Panc1 (cell line): ENCODE measurements around the gene CAPNS1. TPM values are rescaled to one million over a fixed set of nuclear protein-coding genes. Genes with fewer than 3 reads are reported as not detected.
A peak's percentile ranks its signal among the peaks of the same experiment; 100 is the strongest.

ENCODE experiments used
- ATAC-seq: fragments of 200-7000 bp; cut with Tn5 transposase; 2 replicates; pipeline ENCODE4 v1.9.1; 2020; ENCODE audit warnings: mild to moderate bottlenecking, moderate library complexity
- BruUV-seq: library from RNA; stranded (reverse); fragments of 400-500 nt; replicated peaks from 2 replicates; lab custom pipeline; 2021; lab: Mats Ljungman, UMichigan
- CTCF ChIA-PET: fragments of 300-600 bp; sonication (Branson Sonifier 250); formaldehyde crosslinking; loops from one replicate; lab custom pipeline; 2022; ENCODE audit warnings: antibody characterized with exemption; lab: Charles Lee
- POLR2A ChIA-PET: fragments of 300-600 bp; sonication (Branson Sonifier 250); formaldehyde crosslinking; loops from one replicate; lab custom pipeline; 2022; ENCODE audit warnings: antibody characterized with exemption; lab: Charles Lee
- DNase-seq: peaks from one replicate; pipeline ENCODE4 v3.0.0-alpha.2; 2010; ENCODE audit warnings: low read depth, low spot score
- H3K27ac ChIP-seq: 2 replicates; pipeline ENCODE4 v1.5.1; 2011; ENCODE audit warnings: mild to moderate bottlenecking, low read length, inconsistent platforms
- H3K27me3 ChIP-seq: fragments of 200-500 bp; sonication (Bioruptor generic); 2 replicates; pipeline ENCODE4 v1.6.0; 2014; ENCODE audit warnings: low read length, inconsistent platforms; ENCODE audit not compliant: control insufficient read depth, insufficient read depth
- H3K36me3 ChIP-seq: fragments of 200-500 bp; sonication (Bioruptor generic); 2 replicates; pipeline ENCODE4 v1.5.1; 2014; ENCODE audit warnings: inconsistent platforms, mild to moderate bottlenecking, low read length, moderate library complexity; ENCODE audit not compliant: control insufficient read depth, insufficient read depth
- H3K4me1 ChIP-seq: 2 replicates; pipeline ENCODE4 v1.5.1; 2011; ENCODE audit warnings: inconsistent platforms, mild to moderate bottlenecking, low read length, moderate library complexity; ENCODE audit not compliant: control insufficient read depth, insufficient read depth
- H3K4me3 ChIP-seq, 2 experiments: 2 replicates each; pipeline ENCODE4 v1.5.1; 2011 to 2012; ENCODE audit warnings: low read depth in 2 of 2, low read length in 2 of 2, mild to moderate bottlenecking in 2 of 2, inconsistent platforms in 1 of 2, moderate library complexity in 1 of 2
- H3K9me3 ChIP-seq: fragments of 200-500 bp; sonication (Bioruptor generic); 2 replicates; pipeline ENCODE4 v1.5.1; 2014; ENCODE audit warnings: low read depth, mild to moderate bottlenecking, inconsistent platforms, low read length, moderate library complexity; ENCODE audit not compliant: control insufficient read depth, insufficient read depth
- CTCF ChIP-seq: fragments of 450-650 bp; IDR thresholded peaks from 2 replicates; pipeline ENCODE4 v1.5.1; 2017; ENCODE audit warnings: mild to moderate bottlenecking
- POLR2AphosphoS5 ChIP-seq: IDR thresholded peaks from 2 replicates; pipeline ENCODE4 v1.6.1; 2012; ENCODE audit warnings: mild to moderate bottlenecking, low read depth, low read length, moderate library complexity
- SIN3A ChIP-seq: IDR thresholded peaks from 2 replicates; pipeline ENCODE4 v1.6.1; 2012; ENCODE audit warnings: low read depth, mild to moderate bottlenecking, low read length, moderate library complexity, borderline replicate concordance; ENCODE audit not compliant: insufficient read depth
- TCF7L2 ChIP-seq: IDR thresholded peaks from 2 replicates; pipeline ENCODE4 v1.6.1; 2011; ENCODE audit warnings: mild to moderate bottlenecking, low read depth, low read length, inconsistent platforms
- in situ Hi-C: cut with HindIII; loops from 2 replicates; pipeline ENCODE4 v1.10.0; 2016; ENCODE audit warnings: low sequenced_read_pairs, low pct_unique_long_range_greater_than_20kb
- intact Hi-C: fragments of 100-400 bp; cut with micrococcal nuclease; formaldehyde crosslinking; loops from one replicate; pipeline ENCODE4 v1.10.0; 2022; ENCODE audit not compliant: unreplicated experiment
- total RNA-seq: library from RNA; stranded (reverse); gene quantifications from one replicate; pipeline ENCODE4 v1.2.1, GENCODE V29; 2021; ENCODE audit not compliant: unreplicated experiment
- TF ChIP-seq, protein P1 (sequence below), 2 experiments: IDR thresholded peaks; 2 replicates each; pipeline ENCODE4 v1.6.1; 2011 to 2012; ENCODE audit warnings: low read depth in 2 of 2, control low read depth in 1 of 2, low read length in 1 of 2, mild to moderate bottlenecking in 1 of 2, moderate library complexity in 1 of 2; ENCODE audit not compliant: insufficient read depth in 1 of 2

CAPNS1 gene
- total RNA-seq, 1 experiment from 2014 or later = 1,158 TPM

DNA sequence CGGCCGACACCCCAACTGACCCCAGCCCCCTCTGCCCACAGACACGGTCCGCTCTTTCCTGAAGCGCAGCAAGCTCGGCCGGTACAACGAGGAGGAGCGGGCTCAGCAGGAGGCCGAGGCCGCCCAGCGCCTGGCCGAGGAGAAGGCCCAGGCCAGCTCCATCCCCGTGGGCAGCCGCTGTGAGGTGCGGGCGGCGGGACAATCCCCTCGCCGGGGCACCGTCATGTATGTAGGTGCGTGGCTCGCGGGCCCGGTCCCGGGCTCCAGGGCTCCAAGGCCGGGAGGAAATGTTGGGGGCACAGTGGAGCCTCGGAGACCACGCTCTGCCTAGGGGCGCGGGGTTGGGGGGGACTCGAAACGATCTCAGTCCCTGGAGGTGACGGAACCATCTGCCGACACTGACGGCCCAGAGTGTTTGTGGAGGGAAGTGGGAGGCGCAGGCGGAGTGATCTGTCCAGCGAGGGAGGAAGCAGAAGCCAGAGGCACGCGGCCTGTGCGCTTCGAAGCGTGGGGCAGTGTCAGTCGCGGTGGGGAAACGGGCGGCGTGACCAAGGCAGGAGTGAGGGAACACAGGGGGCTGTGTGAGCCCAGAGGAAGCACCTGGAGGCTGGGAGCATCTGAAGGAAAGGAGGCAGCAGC is 18.3 kb upstream of the CAPNS1 start:
- H3K9me3 ChIP-seq = no peaks in the 10 kb centered on the region
- no TSS peak for BruUV-seq
- intact Hi-C loops = no loop called here
- DNase-seq (no peak), ATAC-seq (no peak)
- CTCF ChIA-PET = no interaction called here
- peaks cover 16% of the 10 kb centered on the region; the same call in 1 of the 2 replicates for H3K36me3 ChIP-seq
- TF ChIP-seq CTCF (no peak), POLR2AphosphoS5 (no peak), TCF7L2 (no peak), SIN3A (no peak)
- TF ChIP-seq, protein P1, sequence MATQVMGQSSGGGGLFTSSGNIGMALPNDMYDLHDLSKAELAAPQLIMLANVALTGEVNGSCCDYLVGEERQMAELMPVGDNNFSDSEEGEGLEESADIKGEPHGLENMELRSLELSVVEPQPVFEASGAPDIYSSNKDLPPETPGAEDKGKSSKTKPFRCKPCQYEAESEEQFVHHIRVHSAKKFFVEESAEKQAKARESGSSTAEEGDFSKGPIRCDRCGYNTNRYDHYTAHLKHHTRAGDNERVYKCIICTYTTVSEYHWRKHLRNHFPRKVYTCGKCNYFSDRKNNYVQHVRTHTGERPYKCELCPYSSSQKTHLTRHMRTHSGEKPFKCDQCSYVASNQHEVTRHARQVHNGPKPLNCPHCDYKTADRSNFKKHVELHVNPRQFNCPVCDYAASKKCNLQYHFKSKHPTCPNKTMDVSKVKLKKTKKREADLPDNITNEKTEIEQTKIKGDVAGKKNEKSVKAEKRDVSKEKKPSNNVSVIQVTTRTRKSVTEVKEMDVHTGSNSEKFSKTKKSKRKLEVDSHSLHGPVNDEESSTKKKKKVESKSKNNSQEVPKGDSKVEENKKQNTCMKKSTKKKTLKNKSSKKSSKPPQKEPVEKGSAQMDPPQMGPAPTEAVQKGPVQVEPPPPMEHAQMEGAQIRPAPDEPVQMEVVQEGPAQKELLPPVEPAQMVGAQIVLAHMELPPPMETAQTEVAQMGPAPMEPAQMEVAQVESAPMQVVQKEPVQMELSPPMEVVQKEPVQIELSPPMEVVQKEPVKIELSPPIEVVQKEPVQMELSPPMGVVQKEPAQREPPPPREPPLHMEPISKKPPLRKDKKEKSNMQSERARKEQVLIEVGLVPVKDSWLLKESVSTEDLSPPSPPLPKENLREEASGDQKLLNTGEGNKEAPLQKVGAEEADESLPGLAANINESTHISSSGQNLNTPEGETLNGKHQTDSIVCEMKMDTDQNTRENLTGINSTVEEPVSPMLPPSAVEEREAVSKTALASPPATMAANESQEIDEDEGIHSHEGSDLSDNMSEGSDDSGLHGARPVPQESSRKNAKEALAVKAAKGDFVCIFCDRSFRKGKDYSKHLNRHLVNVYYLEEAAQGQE (IDR thresholded peaks at IDR 0.05; ENCODE audit: insufficient read depth in 1 of 2, low read depth in 2 of 2, low read length in 1 of 2) = no peak
- POLR2A ChIA-PET = no interaction called here
- no peak overlapping the region for H3K27ac ChIP-seq
- in situ Hi-C loops = no loop called here
- peaks cover 3% of the 10 kb centered on the region for H3K4me1 ChIP-seq
- H3K27me3 ChIP-seq = no peaks in the 10 kb centered on the region
- H3K4me3 ChIP-seq = no peak overlapping the region

- H3K36me3 ChIP-seq = peaks cover 12% of the 10 kb centered on the region; the same call in 1 of the 2 replicates
- H3K4me3 ChIP-seq = no peak overlapping the region
- BruUV-seq = TSS peak; percentile 48
- DNase-seq (no peak), ATAC-seq (no peak)
- H3K4me1 ChIP-seq = 0 out of 2 replicates have a peak, but pooled peaks cover 5% of the 10 kb centered on the region
- in situ Hi-C loops (no loop called here), intact Hi-C loops (no loop called here)
- TF ChIP-seq TCF7L2 = no peak
- TF ChIP-seq CTCF = no peak
- TF ChIP-seq, protein P1 (IDR thresholded peaks at IDR 0.05; ENCODE audit: insufficient read depth in 1 of 2, low read depth in 2 of 2, low read length in 1 of 2) = no peak
- TF ChIP-seq POLR2AphosphoS5 = no peak
- TF ChIP-seq SIN3A = no peak
- CTCF ChIA-PET = no interaction called here
- H3K27me3 ChIP-seq = no peaks in the 10 kb centered on the region
- no peaks in the 10 kb centered on the region for H3K9me3 ChIP-seq
- POLR2A ChIA-PET = interaction anchor here (0.5 to 0.7 kb wide), 2 partner anchors 55 to 646 kb away, joined by 3 to 6 read pairs; no protein-coding TSS in a partner anchor
- H3K27ac ChIP-seq = no peak overlapping the region
These were observed 14.3 kb upstream of the CAPNS1 start for GRCh38 chr19:36125557-36125956.
